Activated CD4-positive, alpha-beta T cell treated with anti-CD3 and anti-CD28 coated beads for 1 hour (primary cell): ENCODE results near the gene MRPL21.
"Not testable (repeated sequence)": the region's sequence is repeated elsewhere in the genome, so short reads cannot be mapped to it uniquely, and the experiment has no call there.

Source experiments
- DNase-seq: peaks from one replicate; pipeline ENCODE4 v3.0.0-alpha.2; 2020

The MRPL21 gene

DNA sequence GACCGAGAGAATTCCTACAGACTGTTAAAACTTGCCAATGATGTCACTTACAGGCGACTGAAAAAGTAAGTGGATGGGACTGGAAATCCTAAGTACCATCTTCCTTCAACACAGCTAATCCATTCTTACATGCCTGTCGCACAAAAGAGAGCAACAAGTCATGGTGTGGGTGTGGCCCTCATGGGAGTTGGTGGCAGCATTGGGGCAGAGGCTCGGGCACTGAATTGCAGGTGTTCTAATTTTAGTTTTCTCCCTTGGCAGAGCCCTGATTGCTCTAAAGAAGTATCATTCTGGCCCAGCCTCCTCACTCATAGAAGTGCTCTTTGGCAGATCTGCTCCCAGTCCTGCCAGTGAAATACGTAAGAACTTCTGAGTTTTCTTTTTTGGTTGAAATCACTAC, 4.6 kb upstream of the MRPL21 start:
- DNase-seq = no peak

DNA sequence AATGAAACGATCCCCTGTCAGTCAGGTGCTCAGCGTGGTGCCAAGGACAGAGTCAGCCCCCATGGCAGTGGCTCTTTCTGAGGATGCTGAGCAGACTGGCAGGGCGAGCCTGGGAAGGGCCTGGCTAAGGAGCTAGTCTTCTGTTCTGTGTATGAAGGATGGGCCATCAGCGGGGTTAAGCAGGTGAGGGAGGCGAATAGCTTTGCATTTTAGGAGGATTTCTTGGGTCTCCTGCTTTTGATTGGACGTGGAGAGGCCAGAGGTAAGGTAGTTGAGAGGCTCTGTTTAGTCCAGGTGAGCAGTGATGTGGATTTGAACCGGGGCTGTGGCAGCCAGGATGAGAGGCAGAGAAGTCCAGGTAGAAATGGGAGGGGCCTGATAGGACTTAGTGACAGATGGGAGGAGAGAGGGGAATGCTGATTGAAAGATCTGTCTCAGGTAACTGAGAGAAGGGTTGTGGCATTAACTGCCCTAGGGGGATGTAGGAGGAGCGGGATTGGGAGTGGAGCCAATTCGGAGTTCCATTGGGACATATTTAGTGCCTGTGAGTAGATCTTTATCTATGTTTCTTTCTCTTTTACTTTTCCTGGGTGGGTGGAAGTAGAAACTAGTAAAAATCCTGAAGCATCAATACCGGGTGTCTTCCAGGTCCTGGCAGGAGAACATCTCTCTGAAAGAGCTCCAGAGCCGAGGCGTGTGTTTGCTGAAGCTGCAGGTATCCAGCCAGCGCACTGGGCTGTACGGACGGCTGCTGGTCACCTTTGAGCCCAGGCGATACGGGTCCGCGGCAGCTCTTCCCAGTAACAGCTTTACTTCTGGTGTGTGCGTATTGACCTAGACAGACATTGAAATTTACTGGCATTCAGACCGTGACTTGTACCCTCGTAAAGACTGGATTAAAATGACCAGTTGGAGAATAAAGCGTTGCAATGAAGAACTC, 2.1 kb upstream of the MRPL21 start:
- DNase-seq = no peak

DNA sequence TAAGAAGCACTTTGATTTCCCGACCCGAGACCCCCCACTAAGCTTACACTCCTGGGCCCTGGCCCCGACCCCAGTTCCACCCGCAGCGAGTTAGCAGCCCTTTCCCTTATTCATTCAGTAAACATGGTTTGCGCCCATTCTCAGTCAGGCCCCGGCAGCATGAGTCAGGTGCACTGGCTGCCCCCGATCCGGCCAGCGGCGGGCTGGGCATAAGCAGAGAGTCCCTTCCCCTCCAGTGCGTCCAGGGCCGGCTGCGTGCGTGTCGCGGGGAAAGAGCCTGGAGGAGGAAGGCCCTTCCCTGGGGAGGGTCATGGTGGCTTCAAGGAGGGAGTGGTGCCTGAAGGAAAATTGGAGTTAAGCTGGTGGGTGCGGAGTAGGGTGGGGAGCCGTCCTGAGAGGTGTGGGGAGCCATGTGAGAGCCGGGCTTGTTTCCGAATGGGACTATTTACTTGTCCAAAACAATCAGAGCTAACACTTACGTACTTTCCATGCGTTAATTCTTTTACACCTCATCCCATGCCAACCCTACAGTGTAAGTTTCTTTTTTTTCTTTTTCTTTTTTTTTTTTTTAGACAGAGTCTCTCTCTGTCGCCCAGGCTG, 716 bp upstream of the MRPL21 start:
- peak; percentile 14 for DNase-seq

DNA sequence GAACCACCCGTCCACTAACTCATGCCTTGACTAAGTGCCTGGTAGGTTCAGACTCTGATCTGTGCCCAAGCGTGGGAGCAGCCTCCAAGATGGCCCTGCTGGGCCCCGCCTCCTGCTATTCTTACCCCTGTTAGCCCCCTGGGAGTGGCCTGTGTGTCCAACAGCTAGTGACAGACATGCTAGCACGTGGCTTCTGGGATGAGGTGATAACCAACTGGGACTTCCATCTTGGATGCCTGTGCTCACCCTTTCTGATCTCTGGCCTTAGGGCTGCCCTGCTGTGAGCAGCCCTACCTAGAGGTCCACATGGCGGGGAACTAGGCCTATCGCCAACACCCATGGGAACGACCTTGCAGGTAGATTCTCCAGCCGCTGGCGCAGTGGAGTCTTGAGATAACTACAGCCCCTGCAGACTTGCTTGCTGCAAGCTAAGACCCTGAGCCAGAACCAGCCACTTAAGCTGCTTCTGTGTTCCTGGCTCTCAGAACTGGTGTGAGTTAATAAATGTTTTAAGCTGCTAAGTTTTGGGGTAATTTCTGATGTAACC, 2.7 kb downstream of the MRPL21 start:
- no peak for DNase-seq

DNA sequence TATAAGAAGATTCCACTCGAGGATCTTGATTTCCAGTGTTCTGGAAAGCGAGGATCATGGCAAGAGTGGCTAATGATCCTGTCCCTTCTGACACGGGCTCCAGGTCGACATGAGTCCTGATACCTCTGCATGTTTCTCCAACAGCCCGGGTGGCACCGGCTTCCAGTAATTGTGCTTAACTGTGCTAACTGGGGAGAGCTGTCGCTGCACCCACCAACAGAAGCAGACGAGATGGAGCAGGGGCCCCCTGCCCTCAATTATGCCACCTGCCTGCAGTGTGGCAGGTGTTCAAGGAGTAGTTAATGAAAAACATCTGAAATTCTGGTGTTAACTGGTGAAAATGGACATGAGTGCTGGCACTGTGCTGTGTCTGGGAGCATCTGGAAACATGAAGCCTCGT, 6.2 kb downstream of the MRPL21 start:
- no peak for DNase-seq

DNA sequence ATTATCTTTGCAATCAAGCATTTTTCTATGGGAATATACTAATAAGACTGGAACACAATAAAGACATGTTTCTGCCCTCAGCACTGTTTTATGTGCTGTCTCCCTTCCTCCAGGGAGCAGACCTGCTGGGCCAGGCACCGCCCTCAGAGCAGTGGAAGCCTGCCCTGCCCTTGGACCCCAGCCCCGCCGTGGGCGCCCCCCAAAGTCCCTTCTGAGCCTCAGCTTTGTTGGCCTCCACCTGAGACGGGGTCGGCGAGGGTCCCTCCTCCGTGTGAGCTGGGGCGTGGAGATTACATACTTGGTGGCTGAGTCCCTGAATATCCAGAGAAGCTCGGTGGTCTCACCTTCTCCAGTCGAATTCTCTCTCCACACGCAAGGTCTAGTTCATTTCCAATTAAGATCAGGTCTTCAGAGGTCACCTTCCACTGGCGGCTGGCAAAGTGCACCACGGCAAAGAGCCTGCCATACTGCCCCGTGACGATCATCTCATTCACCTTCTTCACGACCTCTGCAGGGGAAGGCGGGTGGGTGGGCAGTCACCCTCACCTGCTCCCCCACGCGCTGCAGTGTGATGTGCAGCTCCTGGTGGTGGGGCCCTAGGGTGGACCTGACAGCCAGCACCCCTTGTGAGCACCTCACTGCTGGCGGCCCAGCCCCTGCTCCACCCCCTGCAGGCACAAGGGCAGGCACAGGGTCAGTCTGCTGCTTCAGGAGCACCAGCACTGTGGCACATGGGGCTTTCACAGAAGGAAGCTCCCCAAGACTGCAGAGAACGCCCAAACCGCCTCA, 7.3 kb downstream of the MRPL21 start:
- no peak for DNase-seq

DNA sequence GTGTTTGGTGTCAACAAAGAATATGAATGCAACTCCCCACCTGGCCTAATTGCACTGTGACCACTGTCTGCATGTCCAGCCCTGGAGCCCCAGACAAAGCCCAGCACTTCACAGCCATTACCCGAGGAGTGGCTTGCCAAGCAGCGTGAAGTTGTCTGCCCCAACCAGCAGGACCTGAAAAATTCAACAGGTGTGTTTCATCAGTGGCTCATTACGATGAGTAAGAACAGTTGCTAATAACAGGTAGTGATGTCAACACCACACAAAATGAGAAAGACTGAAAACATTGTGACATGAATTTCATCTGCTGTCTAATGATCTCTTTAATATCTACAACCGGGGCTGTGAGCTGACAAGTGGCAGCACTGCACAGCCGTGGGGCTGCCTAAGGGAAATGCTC, 10.3 kb downstream of the MRPL21 start:
- no peak for DNase-seq

DNA sequence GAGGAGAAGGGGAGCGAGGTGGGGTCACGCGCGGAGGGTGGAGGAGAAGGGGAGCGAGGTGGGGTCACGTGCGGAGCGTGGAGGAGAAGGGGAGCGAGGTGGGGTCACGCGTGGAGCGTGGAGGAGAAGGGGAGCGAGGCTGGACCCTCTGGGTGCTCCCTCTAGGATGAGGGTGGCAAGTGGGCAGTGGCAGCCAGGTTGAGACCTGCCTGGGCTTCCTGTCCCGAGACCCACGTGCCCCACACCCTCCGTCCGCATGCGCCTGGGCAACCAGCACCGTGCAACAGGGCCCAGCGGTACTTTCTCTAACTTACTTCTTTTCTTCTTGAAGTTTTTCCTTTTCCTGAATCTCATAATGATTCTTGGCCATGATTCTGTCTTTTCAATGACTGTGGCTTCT, 11.1 kb downstream of the MRPL21 start:
- DNase-seq = no peak

DNA sequence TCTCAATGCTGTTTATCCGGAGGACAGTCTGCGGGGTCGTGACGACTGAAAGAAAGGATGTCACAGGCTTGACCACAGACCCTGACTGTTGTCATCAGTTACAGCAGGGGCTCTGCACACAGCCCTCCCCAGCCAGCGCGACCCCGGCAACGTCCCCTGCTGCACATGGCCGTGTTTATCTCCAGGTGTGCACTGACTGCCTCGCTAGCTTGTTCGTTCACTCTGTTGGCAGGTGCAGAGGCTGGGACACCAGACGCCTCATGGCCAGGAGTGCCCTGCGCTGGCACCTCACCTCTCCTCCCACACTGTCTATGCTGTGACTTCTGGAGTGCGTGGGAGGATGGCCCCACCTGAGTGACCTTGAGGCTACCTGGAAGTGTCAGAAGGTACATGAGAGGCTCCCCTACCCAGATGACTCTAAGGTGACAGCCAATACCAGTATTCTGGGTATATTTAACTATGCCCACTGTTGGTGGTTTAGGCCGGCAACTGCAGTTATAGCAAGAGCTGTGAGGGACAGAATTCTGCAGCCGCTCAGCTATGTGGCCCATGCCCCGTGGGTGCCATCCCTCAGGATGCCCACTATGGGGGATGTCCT, 12.2 kb downstream of the MRPL21 start:
- no peak for DNase-seq

DNA sequence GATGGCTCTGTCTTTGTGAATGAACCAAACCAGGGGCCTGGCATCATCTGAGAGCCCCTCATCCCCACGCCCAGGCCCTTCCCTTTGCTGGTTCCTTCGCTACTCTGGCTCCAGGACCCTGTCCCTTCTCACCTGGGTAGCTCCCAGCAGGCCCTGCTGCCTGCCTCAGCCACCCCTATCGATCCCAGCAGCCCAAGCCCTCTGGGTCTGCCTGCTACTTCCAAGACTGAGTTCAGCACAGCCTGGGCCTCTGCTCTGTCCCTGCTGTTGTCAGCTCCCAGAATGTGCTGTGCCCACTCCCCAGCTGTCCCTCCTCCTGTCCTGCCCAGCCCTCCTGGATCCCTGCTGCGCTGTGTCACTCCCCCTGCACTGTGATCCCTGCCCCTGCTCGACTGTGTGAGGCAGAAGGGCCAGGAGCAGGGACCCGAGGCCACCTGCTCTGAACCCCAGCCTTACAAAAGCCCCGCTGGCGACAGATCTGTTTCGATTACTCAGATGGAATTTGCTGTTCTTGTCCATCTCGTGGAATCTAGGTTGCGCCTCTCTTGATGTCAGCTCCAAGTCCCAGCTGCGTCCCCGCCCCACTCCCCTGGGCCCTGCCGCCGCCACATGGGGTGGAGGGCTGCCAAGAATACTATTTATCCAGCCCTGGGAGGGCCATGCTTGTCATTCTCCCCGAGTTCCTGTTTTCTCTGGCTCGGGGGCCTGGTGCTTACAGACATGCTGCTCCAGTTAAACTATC, 13.0 kb downstream of the MRPL21 start:
- DNase-seq = no peak

DNA sequence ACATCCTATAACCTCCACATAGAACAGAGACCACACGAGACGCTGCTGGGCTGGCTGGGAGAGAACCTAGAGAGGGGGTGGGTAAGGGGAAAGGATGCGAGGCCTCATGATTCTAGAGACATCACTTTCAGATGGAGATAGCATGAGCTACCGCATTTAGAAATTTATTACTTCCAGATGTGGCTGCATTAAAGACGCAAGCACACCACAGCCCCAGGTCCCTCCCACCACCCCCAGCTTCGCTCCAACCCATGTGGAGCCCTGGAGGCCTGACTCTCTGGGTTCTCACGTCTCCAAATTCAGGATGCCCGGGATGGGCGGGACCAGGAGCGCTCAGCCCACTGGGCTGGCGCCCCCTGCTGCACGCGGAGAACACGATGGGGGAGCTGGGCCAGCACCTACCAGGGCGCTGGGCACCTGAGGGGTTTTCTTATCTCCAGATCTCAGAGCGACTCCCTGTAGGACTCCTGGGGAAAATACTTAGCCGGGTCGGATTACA, 13.6 kb downstream of the MRPL21 start:
- no peak for DNase-seq

DNA sequence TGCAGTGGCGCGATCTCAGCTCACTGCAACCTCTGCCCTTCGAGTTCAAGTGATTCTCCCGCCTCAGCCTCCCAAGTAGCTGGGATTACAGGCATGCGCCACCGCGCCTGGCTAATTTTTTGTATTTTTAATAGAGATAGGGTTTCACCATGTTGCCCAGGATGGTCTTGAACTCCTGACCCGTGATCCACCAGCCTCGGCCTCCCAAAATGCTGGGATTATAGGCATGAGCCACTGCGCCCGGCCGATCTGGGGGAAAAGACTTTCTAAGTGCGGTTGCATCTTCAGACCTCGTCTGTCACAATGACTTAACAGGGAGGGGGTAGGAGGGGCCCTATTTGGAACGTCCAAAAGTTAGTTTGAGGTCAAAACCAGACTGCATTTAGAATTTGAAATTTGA, 18.8 kb downstream of the MRPL21 start:
- not testable (repeated sequence) for DNase-seq

DNA sequence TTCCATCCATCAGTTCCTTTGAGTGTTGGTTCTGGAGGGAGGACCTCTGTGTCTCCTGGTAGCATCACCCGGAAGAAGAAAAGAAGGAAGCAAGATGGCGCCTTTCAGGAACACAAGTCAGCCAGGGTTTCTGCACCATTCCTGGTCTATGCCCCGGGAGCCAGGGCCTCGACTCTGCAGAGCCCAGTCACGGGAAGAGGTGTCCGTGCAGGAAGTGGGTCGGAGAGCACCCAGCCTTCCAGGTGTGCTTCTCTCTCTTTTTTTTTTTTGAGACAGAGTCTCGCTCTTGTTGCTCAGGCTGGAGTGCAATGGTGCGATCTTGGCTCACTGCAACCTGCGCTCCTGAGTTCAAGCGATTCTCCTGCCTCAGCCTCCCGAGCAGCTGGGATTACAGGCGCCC, 21.2 kb downstream of the MRPL21 start:
- no peak for DNase-seq

DNA sequence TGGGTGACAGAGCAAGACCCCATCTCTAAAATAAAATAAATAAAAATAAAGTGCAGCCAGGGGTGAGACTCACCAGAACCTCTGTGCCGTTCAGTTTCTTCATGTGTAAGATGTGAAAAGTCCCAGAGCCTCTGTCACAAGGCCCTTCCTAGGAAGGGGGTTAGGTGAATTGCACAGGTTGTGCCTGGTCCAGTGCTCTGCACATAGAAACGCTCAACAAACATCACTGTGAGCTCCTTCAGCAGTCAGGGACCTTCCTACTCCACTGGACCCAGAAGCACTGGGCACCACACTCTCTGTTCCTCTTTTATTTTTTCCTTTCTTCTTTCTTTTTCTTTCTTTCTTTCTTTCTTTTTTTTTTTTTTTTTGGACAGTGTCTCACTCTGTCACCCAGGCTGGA, 22.3 kb downstream of the MRPL21 start:
- no peak for DNase-seq

DNA sequence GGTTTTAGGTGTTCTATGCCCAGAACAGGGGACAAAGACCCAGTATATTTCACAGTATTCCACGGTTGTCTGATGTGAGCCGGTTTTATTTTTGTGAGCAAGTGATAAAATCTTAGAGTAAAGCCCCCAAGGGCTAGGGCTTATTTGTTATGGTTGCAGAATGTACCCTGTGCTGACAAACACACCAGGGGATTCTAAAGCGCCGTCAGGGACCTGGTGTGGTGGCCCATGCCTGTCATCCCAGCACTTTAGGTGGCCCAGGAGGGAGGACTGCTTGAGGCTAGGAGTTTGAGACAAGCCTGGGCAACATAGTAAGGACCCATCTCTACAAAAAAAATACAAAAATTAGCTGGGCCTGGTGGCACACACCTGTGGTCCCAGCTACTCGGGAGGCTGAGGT, 22.8 kb downstream of the MRPL21 start:
- no peak for DNase-seq

DNA sequence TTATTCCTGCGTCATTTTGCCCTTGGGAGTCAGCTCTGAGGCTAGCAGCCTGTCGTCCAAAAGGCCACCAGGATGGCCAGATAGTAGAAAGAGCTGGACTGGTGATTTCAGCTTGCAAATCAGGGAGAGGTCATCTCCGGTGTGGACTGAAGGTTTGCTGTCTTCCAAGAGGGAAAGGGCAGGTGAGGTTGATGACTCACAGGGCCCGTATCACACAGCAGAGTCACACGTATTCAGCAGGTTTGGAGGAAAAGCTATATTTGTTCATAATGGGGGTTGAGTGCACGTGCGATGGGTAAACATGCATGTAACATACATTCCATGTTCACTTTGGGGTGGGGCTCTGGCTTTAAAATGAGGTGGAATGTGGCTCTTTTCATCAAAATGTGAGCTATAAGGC, 25.6 kb downstream of the MRPL21 start:
- no peak for DNase-seq

DNA sequence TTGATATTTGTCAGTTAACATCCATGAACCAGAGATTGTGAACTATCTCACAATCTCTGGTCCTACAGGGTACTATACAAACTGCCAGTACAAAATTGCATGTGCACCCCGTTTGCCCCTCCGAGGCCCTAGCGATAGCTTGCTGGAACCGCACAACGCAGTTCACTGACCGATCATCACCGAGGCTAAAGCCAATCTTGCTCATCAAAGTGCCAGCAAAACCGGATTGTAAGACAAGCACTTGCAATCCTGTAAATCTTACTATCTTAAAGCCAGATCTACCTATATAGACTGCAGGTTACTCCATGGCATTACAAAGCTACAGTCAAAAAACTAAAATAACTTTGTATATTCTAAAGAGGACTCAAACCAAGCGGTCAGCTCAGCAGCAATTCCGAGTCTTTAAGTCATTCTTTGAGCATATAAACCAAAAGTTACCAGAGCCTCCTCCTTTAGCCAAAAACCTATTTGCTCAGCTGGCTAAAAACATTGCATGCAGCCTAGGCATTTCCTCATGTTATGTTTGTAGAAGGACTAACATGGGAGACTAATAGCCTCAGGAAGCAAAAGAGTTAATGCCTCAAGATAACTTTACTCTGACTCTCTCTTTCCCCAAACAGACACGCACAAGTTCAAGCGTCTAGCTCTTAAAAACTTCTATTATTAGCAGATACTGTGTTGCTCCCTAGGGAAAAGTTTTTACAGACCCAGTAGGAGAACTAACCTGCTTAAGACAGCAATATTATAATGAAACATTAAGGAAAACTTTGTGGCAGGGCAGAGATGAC, 31.2 kb downstream of the MRPL21 start:
- DNase-seq = no peak

DNA sequence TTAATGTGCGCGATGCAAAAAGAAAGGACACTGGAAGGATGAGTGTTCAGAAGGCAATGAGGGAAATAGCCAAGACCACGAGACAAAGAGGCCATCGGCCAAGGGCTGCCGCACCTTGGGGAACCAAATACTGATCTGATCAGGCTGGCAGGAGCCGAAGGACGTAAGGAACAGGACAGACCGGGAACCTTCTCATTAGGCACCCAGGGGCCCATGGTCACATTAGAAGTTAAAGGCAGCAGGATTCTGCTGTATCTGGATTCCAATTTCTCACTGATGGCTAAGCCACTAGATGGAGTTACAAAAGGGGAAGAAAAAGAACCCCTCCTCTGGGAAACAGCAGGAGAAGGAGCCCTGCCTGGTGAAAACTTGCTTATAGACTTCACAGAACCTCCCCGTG, 33.2 kb downstream of the MRPL21 start:
- DNase-seq = no peak

DNA sequence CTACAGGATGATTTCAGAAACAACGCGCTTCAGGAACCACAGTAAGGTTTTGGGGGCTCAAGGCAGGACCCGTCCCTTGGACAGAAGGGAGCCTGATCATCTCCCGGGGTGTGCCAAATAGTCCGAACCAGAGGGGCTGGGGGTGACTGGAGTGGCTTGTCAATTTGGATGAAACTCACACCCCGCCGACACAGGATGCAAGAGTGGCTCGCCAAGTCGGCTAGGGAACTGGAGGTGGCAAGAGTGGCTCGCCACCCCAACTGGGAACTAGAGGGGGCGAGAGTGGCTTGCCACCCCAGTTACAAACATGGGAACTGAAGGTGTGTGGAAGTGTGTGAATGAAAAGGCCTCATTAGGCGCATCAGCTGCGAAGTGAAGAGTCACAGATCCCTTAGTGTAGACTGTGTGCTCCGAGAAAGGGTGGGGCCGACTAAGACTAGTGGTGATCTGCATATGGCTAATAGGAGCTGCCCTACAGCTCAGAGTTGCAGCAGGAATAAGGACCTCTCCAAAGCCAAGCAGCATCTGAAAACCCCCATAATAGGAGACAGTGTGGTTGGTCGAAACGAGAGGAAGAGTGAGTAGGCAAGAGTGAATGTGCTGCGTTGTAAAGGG, 35.3 kb downstream of the MRPL21 start:
- no peak for DNase-seq

DNA sequence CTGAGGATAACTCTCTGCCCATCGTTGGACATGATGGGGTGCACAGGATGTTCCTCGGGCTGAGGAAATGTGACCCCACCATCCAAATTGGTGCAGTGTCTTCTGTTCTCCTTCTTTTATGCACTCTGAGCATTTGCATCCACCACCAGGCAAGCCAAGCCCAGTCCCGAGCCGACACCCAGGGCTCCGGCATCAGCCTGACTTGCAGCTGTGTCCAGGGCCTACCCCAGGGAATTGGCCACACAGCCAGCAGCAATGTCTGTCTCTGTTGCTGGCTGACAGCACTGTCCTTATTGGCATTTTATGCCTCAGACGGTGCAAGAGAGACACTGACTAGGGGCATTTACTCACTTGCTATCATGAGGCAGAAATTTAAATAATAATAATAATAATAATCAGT, 36.6 kb downstream of the MRPL21 start:
- no peak for DNase-seq

DNA sequence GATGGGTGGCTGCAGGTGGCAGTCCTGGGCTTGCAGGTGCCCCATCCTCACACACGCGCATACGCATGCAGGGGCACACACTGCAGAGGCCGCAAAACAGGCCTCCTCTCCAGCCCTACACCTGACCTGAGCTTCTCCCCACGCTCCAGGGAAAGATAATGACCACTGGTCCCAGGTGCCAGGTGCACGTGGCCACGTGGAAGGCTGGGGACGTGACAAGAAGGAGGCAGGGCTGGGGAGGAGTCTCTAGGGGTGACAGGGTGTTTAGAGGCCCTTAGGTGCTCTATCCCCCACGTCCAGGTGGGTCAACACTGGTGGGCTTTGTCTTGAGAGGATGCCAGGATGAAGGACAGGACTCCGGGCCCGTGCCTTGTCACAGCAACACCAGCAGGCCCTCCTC, 38.4 kb downstream of the MRPL21 start:
- no peak for DNase-seq
